T follicular helper cell (primary cell): ENCODE measurements around the gene MFN2.

Experiments
- DNase-seq: peaks from one replicate; pipeline ENCODE4 v3.0.0-alpha.2; 2020; ENCODE audit warnings: low read depth

Gene MFN2

GRCh38 chr1:12049616-12050015 lies 69.4 kb downstream of the MFN2 start:
- no peak for DNase-seq

- DNase-seq, result no peak
Measured at GRCh38 chr1:12051361-12051760, 71.1 kb downstream of the MFN2 start.

GRCh38 chr1:12052008-12052573 lies 71.8 kb downstream of the MFN2 start:
- no peak for DNase-seq

- DNase-seq, result no peak
Measured at GRCh38 chr1:12052997-12053686, 72.9 kb downstream of the MFN2 start.

GRCh38 chr1:12053752-12054548 lies 73.7 kb downstream of the MFN2 start:
- no peak for DNase-seq

GRCh38 chr1:12055259-12055658 lies 75.0 kb downstream of the MFN2 start:
- DNase-seq, result no peak

- no peak for DNase-seq
Measured at GRCh38 chr1:12056331-12056841, 76.1 kb downstream of the MFN2 start.

GRCh38 chr1:12057382-12057781 lies 77.1 kb downstream of the MFN2 start:
- DNase-seq, result no peak

GRCh38 chr1:12057940-12058687 lies 77.9 kb downstream of the MFN2 start:
- no peak for DNase-seq

- DNase-seq, result no peak
Measured at GRCh38 chr1:12059226-12059625, 79.0 kb downstream of the MFN2 start.

GRCh38 chr1:12059722-12060464 lies 79.6 kb downstream of the MFN2 start:
- no peak for DNase-seq

- no peak for DNase-seq
Measured at GRCh38 chr1:12060500-12060899, 80.3 kb downstream of the MFN2 start.
